GM12865 (cell line): Measurements from ENCODE around the gene STC2.
"Not testable (repeated sequence)": the region's sequence is repeated elsewhere in the genome, so short reads cannot be mapped to it uniquely, and the experiment has no call there.

Experiments used
- DNase-seq: peaks from one replicate; pipeline ENCODE4 v3.0.0; 2010; ENCODE audit warnings: low read depth
- H3K4me3 ChIP-seq: 2 replicates; pipeline ENCODE4 v1.5.1; 2011; ENCODE audit warnings: mild to moderate bottlenecking, low read depth, low read length, control low read depth
- TF ChIP-seq, protein P1 (sequence below): IDR thresholded peaks from 2 replicates; pipeline ENCODE4 v1.5.1; 2011; ENCODE audit warnings: low read length, control low read depth, low read depth, inconsistent platforms; ENCODE audit not compliant: insufficient read depth; ENCODE audit errors: missing control alignments

The STC2 gene, protein sequence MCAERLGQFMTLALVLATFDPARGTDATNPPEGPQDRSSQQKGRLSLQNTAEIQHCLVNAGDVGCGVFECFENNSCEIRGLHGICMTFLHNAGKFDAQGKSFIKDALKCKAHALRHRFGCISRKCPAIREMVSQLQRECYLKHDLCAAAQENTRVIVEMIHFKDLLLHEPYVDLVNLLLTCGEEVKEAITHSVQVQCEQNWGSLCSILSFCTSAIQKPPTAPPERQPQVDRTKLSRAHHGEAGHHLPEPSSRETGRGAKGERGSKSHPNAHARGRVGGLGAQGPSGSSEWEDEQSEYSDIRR

DNA sequence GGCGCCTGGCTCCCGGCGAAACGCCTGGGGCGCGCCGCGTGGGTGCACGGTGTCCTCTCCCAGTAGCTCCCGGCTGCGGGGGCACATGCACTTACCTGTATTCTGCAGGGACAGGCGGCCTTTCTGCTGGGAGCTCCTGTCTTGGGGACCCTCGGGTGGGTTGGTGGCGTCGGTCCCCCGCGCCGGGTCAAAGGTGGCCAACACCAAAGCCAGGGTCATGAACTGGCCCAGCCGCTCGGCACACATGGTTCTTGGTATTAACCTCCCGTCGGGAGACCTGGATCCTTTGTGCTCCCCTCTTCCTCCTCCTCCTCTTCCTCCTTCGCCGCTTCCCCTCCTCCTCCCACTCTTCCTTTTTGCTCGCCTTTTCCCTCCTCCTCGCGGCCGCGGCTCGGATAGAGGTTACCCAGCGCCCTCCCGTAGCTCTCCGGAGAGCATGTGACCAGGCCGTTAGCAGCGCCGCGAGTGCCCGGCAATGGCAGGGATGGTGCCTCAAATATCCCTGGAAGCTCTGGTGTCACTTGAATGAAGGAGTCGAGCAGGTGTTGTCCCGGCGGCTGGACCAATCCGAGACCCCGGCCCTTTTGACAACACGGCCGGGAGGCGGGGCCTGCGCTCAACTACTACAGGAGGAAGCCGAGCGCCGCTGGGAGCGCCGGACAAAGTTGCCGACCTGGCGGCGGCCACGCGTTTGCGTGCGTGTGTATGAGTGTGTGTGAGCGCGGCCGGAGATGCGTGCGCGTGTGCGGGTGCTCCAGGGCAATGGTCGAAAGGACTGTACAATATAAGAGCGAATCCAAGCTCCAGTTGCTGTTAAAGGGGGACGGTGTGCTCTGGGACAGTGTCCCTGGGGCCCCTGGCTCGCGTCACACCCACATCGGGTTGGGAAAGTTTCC is at the start of gene STC2:
TSS of gene STC2 (minus strand) at position 467 of the 896 bp plus-strand sequence. CDS start at position 246, 221 bp downstream.
- TF ChIP-seq, protein P1, sequence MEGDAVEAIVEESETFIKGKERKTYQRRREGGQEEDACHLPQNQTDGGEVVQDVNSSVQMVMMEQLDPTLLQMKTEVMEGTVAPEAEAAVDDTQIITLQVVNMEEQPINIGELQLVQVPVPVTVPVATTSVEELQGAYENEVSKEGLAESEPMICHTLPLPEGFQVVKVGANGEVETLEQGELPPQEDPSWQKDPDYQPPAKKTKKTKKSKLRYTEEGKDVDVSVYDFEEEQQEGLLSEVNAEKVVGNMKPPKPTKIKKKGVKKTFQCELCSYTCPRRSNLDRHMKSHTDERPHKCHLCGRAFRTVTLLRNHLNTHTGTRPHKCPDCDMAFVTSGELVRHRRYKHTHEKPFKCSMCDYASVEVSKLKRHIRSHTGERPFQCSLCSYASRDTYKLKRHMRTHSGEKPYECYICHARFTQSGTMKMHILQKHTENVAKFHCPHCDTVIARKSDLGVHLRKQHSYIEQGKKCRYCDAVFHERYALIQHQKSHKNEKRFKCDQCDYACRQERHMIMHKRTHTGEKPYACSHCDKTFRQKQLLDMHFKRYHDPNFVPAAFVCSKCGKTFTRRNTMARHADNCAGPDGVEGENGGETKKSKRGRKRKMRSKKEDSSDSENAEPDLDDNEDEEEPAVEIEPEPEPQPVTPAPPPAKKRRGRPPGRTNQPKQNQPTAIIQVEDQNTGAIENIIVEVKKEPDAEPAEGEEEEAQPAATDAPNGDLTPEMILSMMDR = no peak
- peak; percentile 90 for DNase-seq
- peak within 1 kb of the TSS; percentile 90 for H3K4me3 ChIP-seq

DNA sequence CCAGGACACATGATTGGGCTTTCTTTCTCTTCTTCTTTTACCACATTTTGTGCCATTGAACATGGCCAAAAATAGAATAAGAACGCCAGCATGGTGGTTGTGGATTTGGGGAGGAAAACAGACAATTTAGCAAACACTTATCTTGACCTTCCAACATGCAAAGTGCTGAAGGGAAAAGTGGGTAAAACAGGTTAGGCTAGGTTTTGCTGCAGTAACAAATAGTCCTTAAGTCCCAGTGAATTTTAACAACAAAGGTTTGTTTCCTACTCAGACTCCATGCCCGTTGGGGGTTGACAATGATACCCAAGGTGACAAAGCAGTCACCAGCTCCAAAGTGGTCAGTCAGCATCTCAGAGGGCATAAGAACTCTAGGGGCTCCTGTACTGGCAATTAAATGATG is 43.2 kb upstream of the STC2 start:
- TF ChIP-seq, protein P1 = no peak
- H3K4me3 ChIP-seq = no peak overlapping the region
- DNase-seq = no peak

DNA sequence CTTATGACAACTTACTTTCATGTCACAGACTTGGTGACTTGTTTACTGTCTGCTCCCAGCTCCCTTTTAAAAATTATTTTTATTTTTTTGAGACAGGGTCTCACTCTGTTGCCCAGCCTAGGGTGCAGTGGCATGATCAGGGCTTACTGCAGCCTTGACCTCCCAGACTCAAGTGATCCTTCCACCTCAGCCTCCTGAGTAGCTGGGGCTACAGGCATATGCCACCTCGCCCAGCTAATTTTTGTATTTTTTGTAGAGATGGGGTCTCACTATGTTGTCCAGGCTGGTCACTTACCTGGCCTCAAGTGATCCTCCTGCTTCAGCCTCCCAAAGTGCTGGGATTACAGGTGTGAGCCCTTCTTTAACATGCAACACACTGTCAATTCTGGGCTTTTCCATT is 35.2 kb upstream of the STC2 start:
- not testable (repeated sequence) for H3K4me3 ChIP-seq, DNase-seq

DNA sequence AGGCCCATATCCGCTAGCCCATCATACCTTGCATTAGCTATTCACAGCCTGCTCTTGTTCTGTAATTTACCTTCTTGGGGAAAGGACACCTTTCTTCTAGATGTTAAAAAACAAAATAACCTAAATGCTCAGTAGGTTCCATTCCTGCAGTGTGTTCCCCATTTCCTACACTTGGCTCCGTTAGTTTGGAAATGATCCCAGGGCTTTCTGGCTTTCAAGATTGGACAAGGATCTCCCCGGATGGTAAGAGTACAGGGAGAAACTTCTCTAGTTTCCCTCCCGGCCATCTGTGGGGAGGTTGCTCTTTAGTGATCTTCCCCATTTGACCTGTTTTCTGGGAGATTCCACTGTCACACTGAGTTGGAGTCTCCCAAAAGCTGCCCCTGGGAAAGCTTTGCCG is 27.3 kb upstream of the STC2 start:
- no peak overlapping the region for H3K4me3 ChIP-seq
- TF ChIP-seq, protein P1 = no peak
- no peak for DNase-seq

DNA sequence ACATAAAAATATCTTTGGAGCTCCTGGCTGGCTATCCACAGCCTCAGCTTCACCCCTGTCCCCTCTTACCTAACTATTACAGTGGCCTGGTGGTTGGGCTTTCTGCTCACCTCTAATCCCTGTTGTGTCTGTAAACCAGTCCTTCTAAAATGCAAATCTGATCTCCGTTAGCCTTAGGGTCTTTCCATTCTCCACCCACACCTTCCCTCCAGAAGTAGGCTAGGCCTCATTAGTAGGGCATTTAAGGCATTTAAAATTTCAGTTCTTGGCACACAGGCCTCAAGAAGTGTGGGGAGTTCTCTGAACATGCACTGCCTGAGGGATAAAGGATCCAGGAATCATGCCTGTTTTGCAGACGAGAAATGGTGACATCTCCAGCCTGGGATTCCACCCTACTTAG is 26.4 kb upstream of the STC2 start:
- TF ChIP-seq, protein P1 = no peak
- no peak for DNase-seq
- no peak overlapping the region for H3K4me3 ChIP-seq

DNA sequence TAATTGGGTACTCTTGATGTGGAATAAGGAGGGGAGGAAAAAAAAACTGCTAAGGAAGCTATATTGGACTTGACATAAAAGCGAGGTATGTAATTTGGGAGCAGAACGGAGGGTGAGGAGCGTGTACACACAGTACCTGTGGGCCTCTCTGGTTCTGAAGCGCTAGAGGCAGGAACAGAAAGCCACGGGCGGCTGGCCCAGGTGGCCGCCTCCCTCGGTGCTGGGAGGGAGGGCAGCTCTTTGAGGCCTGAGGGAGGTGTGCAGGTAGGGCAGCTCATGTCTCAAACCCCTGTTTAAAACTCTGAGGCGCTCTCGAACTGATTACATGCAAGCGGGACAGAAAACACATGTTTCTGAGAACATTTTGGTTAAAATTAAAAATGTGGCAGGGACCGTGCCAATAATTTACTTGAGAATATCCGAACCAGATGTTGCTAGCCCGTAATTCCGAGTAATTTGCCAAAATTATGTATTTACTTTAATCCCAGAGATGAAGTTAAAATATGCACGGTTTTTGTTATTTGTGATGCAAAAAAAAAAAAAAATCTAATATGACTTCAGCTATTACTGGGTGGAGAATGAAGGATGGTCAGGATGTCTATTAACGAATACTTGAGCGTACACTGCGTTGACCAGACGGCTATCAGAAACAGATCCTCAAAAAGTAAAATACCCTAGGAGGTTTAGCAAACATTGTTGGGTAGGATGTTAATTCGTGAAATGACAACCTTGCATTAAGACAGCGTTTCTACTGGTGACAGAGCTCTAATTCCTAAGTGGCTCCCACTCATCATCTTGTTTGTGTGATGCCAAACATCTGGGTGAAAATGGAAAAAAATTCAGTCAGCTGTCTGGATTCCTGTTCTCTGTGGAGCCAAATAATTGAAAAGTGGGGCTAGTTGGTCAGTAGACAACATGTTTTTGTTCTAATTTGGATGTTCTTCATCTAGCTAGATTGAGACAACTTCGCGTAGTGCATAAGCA is 24.4 kb upstream of the STC2 start:
- TF ChIP-seq, protein P1 = no peak
- no peak for DNase-seq
- H3K4me3 ChIP-seq = no peak overlapping the region
